SK-N-SH treated with all-trans-retinoic acid at 6 μM for 48 hours (cell line): Measurements from ENCODE around the gene THSD7A.

Experiments
- ATAC-seq: fragments of 200-7000 bp; cut with Tn5 transposase; 3 replicates; pipeline ENCODE4 v1.9.1; 2020; ENCODE audit warnings: mild to moderate bottlenecking, moderate library complexity
- ARNTL ChIP-seq: fragments of 450-650 bp; formaldehyde crosslinking; IDR thresholded peaks from 2 replicates; pipeline ENCODE4 v1.5.0; 2020; ENCODE audit warnings: low read depth, mild to moderate bottlenecking, moderate library complexity, borderline replicate concordance
- BACH2 ChIP-seq: fragments of 250-450 bp; sonication (Bioruptor Pico); IDR thresholded peaks from 2 replicates; pipeline ENCODE4 v1.9.0; 2021; ENCODE audit warnings: mild to moderate bottlenecking, borderline replicate concordance
- CSDC2 ChIP-seq: fragments of 250-450 bp; sonication (Bioruptor Pico); IDR thresholded peaks from 2 replicates; pipeline ENCODE4 v1.5.0; 2020; ENCODE audit warnings: mild to moderate bottlenecking, moderate library complexity
- CSRNP3 ChIP-seq: fragments of 250-450 bp; sonication (Bioruptor Pico); IDR thresholded peaks from 2 replicates; pipeline ENCODE4 v1.5.1; 2021; ENCODE audit warnings: mild to moderate bottlenecking, moderate library complexity
- ESRRG ChIP-seq: fragments of 250-450 bp; sonication (Bioruptor Pico); IDR thresholded peaks from 2 replicates; pipeline ENCODE4 v1.6.1; 2021; ENCODE audit warnings: mild to moderate bottlenecking
- GLIS3 ChIP-seq: fragments of 250-450 bp; sonication (Bioruptor Pico); IDR thresholded peaks from 2 replicates; pipeline ENCODE4 v1.5.0; 2020; ENCODE audit warnings: mild to moderate bottlenecking, moderate library complexity
- ISL1 ChIP-seq: fragments of 250-450 bp; sonication (Bioruptor Pico); IDR thresholded peaks from 2 replicates; pipeline ENCODE4 v2.1.2; 2022; ENCODE audit warnings: mild to moderate bottlenecking, moderate library complexity
- PPARA ChIP-seq: fragments of 250-450 bp; sonication (Bioruptor Pico); IDR thresholded peaks from 2 replicates; pipeline ENCODE4 v1.5.0; 2020; ENCODE audit warnings: mild to moderate bottlenecking, borderline replicate concordance
- RARB ChIP-seq: fragments of 250-450 bp; sonication (Bioruptor Pico); IDR thresholded peaks from 2 replicates; pipeline ENCODE4 v1.8.0; 2021; ENCODE audit warnings: mild to moderate bottlenecking, moderate library complexity
- SNAI2 ChIP-seq: fragments of 250-450 bp; sonication (Bioruptor Pico); IDR thresholded peaks from 2 replicates; pipeline ENCODE4 v1.5.0; 2020; ENCODE audit warnings: mild to moderate bottlenecking, moderate library complexity
- TCF4 ChIP-seq: fragments of 250-450 bp; sonication (Bioruptor Pico); IDR thresholded peaks from 2 replicates; pipeline ENCODE4 v1.8.0; 2021; ENCODE audit warnings: mild to moderate bottlenecking, moderate library complexity, borderline replicate concordance
- TOX ChIP-seq: fragments of 250-450 bp; sonication (Bioruptor Pico); IDR thresholded peaks from 2 replicates; pipeline ENCODE4 v1.8.0; 2021; ENCODE audit warnings: mild to moderate bottlenecking, moderate library complexity, borderline replicate concordance
- ZC3H10 ChIP-seq: fragments of 250-450 bp; sonication (Bioruptor Pico); IDR thresholded peaks from 2 replicates; pipeline ENCODE4 v1.5.1; 2021; ENCODE audit warnings: mild to moderate bottlenecking, moderate library complexity
- ZFP3 ChIP-seq: fragments of 250-450 bp; sonication (Bioruptor Pico); IDR thresholded peaks from 2 replicates; pipeline ENCODE4 v1.5.0; 2020; ENCODE audit warnings: mild to moderate bottlenecking, moderate library complexity
- ZFP30 ChIP-seq: fragments of 450-650 bp; formaldehyde crosslinking; IDR thresholded peaks from 2 replicates; pipeline ENCODE4 v1.5.0; 2022; ENCODE audit warnings: mild to moderate bottlenecking, moderate library complexity
- ZNF565 ChIP-seq: fragments of 450-650 bp; formaldehyde crosslinking; conservative IDR thresholded peaks from 2 replicates; pipeline ENCODE4 v1.5.0; 2020; ENCODE audit warnings: low read depth, mild to moderate bottlenecking, moderate library complexity
- ZNF70 ChIP-seq: fragments of 450-650 bp; formaldehyde crosslinking; IDR thresholded peaks from 2 replicates; pipeline ENCODE4 v1.5.0; 2020; ENCODE audit warnings: mild to moderate bottlenecking, moderate library complexity
- ZNF8 ChIP-seq: fragments of 450-650 bp; formaldehyde crosslinking; IDR thresholded peaks from 2 replicates; pipeline ENCODE4 v1.5.0; 2020; ENCODE audit warnings: mild to moderate bottlenecking, moderate library complexity
- TF ChIP-seq, protein P1 (sequence below): fragments of 250-450 bp; sonication (Bioruptor Pico); IDR thresholded peaks from 2 replicates; pipeline ENCODE4 v1.8.0; 2021; ENCODE audit warnings: low read depth, mild to moderate bottlenecking, moderate library complexity, borderline replicate concordance
- TF ChIP-seq, protein P2 (sequence below): fragments of 250-450 bp; sonication (Bioruptor Pico); IDR thresholded peaks from 2 replicates; pipeline ENCODE4 v1.5.0; 2020; ENCODE audit warnings: mild to moderate bottlenecking, moderate library complexity
- TF ChIP-seq, protein P3 (sequence below): fragments of 250-450 bp; sonication (Bioruptor Pico); IDR thresholded peaks from 2 replicates; pipeline ENCODE4 v1.5.1; 2020; ENCODE audit warnings: low read depth, mild to moderate bottlenecking, moderate library complexity
- TF ChIP-seq, protein P4 (sequence below): fragments of 250-450 bp; sonication (Bioruptor Pico); IDR thresholded peaks from 2 replicates; pipeline ENCODE4 v1.8.0; 2020; ENCODE audit warnings: mild to moderate bottlenecking, moderate library complexity, borderline replicate concordance

Gene THSD7A

DNA sequence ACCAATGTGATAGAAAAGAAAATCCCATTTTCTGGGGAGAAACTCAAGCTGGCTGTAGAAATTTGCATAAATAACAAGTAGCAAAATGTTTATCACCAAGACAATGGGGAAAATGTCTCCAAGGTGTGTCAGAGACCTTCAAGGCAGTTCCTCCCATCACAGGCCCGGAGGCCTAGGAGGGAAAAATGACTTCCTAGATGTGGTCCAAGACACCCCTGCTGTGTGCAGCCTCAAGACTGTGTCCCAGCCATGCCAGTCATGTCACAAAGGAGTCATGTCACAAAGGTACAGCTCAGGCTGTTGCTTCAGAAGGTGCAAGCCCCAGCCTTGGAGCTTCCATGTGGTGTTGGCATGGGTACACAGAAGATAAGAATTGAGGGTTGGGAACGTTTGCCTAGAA lies 33.7 kb upstream of the THSD7A start:
- ATAC-seq, result no peak
- TF ChIP-seq ISL1 (CRISPR knock-in tag) (no peak), RARB (CRISPR knock-in tag) (no peak), ZNF565 (CRISPR knock-in tag) (no peak), ZFP30 (CRISPR knock-in tag) (no peak), SNAI2 (CRISPR knock-in tag) (no peak), GLIS3 (CRISPR knock-in tag) (no peak)

- no peak for ATAC-seq
- no peak for TF ChIP-seq ZNF8 (CRISPR knock-in tag)
- TF ChIP-seq ISL1 (CRISPR knock-in tag), result no peak
- TF ChIP-seq TCF4, result no peak
- TF ChIP-seq ZFP3 (CRISPR knock-in tag), result no peak
- TF ChIP-seq ESRRG (CRISPR knock-in tag), result no peak
- TF ChIP-seq ZFP30 (CRISPR knock-in tag), result no peak
- TF ChIP-seq, protein P1, sequence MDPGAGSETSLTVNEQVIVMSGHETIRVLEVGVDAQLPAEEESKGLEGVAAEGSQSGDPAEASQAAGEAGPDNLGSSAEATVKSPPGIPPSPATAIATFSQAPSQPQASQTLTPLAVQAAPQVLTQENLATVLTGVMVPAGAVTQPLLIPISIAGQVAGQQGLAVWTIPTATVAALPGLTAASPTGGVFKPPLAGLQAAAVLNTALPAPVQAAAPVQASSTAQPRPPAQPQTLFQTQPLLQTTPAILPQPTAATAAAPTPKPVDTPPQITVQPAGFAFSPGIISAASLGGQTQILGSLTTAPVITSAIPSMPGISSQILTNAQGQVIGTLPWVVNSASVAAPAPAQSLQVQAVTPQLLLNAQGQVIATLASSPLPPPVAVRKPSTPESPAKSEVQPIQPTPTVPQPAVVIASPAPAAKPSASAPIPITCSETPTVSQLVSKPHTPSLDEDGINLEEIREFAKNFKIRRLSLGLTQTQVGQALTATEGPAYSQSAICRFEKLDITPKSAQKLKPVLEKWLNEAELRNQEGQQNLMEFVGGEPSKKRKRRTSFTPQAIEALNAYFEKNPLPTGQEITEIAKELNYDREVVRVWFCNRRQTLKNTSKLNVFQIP (CRISPR knock-in tag), result no peak
- no peak for TF ChIP-seq ZNF565 (CRISPR knock-in tag)
- no peak for TF ChIP-seq BACH2
- TF ChIP-seq RARB (CRISPR knock-in tag), result no peak
- TF ChIP-seq, protein P2, sequence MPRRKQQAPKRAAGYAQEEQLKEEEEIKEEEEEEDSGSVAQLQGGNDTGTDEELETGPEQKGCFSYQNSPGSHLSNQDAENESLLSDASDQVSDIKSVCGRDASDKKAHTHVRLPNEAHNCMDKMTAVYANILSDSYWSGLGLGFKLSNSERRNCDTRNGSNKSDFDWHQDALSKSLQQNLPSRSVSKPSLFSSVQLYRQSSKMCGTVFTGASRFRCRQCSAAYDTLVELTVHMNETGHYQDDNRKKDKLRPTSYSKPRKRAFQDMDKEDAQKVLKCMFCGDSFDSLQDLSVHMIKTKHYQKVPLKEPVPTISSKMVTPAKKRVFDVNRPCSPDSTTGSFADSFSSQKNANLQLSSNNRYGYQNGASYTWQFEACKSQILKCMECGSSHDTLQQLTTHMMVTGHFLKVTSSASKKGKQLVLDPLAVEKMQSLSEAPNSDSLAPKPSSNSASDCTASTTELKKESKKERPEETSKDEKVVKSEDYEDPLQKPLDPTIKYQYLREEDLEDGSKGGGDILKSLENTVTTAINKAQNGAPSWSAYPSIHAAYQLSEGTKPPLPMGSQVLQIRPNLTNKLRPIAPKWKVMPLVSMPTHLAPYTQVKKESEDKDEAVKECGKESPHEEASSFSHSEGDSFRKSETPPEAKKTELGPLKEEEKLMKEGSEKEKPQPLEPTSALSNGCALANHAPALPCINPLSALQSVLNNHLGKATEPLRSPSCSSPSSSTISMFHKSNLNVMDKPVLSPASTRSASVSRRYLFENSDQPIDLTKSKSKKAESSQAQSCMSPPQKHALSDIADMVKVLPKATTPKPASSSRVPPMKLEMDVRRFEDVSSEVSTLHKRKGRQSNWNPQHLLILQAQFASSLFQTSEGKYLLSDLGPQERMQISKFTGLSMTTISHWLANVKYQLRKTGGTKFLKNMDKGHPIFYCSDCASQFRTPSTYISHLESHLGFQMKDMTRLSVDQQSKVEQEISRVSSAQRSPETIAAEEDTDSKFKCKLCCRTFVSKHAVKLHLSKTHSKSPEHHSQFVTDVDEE (CRISPR knock-in tag), result no peak
- TF ChIP-seq SNAI2 (CRISPR knock-in tag), result no peak
- TF ChIP-seq, protein P3, sequence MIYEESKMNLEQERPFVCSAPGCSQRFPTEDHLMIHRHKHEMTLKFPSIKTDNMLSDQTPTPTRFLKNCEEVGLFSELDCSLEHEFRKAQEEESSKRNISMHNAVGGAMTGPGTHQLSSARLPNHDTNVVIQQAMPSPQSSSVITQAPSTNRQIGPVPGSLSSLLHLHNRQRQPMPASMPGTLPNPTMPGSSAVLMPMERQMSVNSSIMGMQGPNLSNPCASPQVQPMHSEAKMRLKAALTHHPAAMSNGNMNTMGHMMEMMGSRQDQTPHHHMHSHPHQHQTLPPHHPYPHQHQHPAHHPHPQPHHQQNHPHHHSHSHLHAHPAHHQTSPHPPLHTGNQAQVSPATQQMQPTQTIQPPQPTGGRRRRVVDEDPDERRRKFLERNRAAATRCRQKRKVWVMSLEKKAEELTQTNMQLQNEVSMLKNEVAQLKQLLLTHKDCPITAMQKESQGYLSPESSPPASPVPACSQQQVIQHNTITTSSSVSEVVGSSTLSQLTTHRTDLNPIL (CRISPR knock-in tag), result no peak
- no peak for TF ChIP-seq ZNF70
- TF ChIP-seq CSDC2 (CRISPR knock-in tag), result no peak
- TF ChIP-seq PPARA, result no peak
- no peak for TF ChIP-seq ARNTL (CRISPR knock-in tag)
- TF ChIP-seq, protein P4, sequence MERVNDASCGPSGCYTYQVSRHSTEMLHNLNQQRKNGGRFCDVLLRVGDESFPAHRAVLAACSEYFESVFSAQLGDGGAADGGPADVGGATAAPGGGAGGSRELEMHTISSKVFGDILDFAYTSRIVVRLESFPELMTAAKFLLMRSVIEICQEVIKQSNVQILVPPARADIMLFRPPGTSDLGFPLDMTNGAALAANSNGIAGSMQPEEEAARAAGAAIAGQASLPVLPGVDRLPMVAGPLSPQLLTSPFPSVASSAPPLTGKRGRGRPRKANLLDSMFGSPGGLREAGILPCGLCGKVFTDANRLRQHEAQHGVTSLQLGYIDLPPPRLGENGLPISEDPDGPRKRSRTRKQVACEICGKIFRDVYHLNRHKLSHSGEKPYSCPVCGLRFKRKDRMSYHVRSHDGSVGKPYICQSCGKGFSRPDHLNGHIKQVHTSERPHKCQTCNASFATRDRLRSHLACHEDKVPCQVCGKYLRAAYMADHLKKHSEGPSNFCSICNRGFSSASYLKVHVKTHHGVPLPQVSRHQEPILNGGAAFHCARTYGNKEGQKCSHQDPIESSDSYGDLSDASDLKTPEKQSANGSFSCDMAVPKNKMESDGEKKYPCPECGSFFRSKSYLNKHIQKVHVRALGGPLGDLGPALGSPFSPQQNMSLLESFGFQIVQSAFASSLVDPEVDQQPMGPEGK, result no peak
These were observed 26.8 kb upstream of the THSD7A start for GRCh38 chr7:11858622-11859302.

- ATAC-seq, result no peak
- TF ChIP-seq, protein P2 (CRISPR knock-in tag), result no peak
- TF ChIP-seq ZC3H10 (no peak), TOX (CRISPR knock-in tag) (no peak), GLIS3 (CRISPR knock-in tag) (no peak), ZNF8 (CRISPR knock-in tag) (no peak), ARNTL (CRISPR knock-in tag) (no peak), ZNF565 (CRISPR knock-in tag) (no peak), CSRNP3 (no peak)
- TF ChIP-seq, protein P1 (CRISPR knock-in tag), result no peak
- TF ChIP-seq, protein P4, result no peak
These were observed 26.0 kb upstream of the THSD7A start for GRCh38 chr7:11858026-11858425.
